Nephron progenitor cell (in vitro differentiated cells): ENCODE results near the gene STK11.
"Not testable (repeated sequence)": the region's sequence is repeated elsewhere in the genome, so short reads cannot be mapped to it uniquely, and the experiment has no call there.

ENCODE experiments used
- DNase-seq: peaks from one replicate; pipeline ENCODE4 v3.0.0; 2021
- H3K27ac Mint-ChIP-seq: 2 replicates; pipeline ENCODE4 v1.8.0; 2021; ENCODE audit warnings: mild to moderate bottlenecking, moderate library complexity, mixed read lengths
- H3K27me3 Mint-ChIP-seq: 2 replicates; pipeline ENCODE4 v1.8.0; 2021; ENCODE audit warnings: mild to moderate bottlenecking, low read depth, mixed read lengths; ENCODE audit not compliant: poor library complexity
- H3K36me3 Mint-ChIP-seq: 2 replicates; pipeline ENCODE4 v1.8.0; 2021; ENCODE audit warnings: low read depth, mixed read lengths
- H3K4me1 Mint-ChIP-seq: 2 replicates; pipeline ENCODE4 v1.8.0; 2021; ENCODE audit warnings: mixed read lengths
- H3K4me3 Mint-ChIP-seq: 2 replicates; pipeline ENCODE4 v1.8.0; 2021; ENCODE audit warnings: mild to moderate bottlenecking, moderate library complexity, mixed read lengths
- H3K9me3 Mint-ChIP-seq: 2 replicates; pipeline ENCODE4 v1.8.0; 2021; ENCODE audit warnings: mild to moderate bottlenecking, moderate library complexity, mixed read lengths
- CTCF ChIP-seq: fragments of 200-600 bp; sonication (generic); IDR thresholded peaks from 2 replicates; pipeline ENCODE4 v1.5.0; 2021; ENCODE audit warnings: antibody characterized with exemption

STK11 gene

DNA sequence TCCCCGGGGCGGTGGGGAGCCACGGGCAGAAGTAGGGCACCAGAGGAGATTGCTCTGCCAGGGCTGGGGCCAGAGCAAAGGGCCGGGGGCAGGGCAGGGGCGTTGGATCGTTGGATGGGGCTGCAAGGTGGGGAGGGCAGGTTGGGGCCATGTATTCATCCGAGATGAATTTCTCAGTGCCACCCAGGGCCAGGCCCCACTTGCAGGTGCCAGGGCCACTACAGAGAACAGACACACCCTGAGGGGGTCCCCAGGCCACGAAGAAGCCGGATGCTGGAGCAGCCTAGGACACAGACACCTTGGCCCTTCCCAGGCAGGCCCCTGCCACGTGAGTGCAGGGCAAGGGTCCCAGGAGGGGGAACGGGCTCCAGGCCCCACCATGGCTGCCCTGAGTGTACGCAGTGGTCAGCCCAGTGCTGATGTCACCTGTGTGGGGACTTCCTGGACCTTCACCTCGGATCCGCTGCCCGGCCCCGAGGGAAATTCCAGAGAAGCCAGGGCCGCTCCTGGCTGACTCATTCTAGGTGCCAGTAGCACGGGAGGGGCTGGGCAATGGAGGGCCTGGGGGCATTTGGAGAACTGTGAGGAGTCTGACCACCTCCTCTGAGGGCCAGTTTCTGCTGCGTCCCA, 21.9 kb upstream of the STK11 start:
- Mint-ChIP-seq H3K27me3 (peaks cover 6% of the 10 kb centered on the region), H3K36me3 (no peaks in the 10 kb centered on the region), H3K4me1 (peaks cover 18% of the 10 kb centered on the region), H3K4me3 (no peak overlapping the region), H3K9me3 (no peaks in the 10 kb centered on the region), H3K27ac (no peak overlapping the region)
- DNase-seq, result no peak
- no peak for TF ChIP-seq CTCF

DNA sequence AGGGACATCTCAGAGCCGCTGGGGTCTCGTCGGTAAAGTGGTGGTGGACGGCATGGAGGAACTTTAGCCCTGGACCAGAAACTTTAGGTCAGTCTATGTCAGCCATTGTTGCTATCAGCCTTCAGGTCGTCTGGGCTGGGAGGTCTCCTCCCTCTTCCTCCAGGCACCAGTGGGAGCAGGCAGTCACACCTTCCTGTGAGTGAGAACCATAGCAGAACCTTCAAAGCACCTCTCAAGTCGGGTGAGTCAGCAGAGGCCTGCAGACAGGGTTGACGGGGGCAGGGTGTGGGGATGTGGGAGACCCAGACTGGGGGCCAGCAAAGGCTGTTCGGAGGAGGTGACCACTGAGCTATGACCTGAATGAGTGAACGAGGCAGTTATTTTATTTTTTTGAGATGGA, 16.2 kb upstream of the STK11 start:
- DNase-seq, result no peak
- no peaks in the 10 kb centered on the region for H3K36me3 Mint-ChIP-seq
- peak overlapping the region; percentile 48 for H3K27ac Mint-ChIP-seq
- H3K4me3 Mint-ChIP-seq, result no peak overlapping the region
- H3K4me1 Mint-ChIP-seq, result peaks cover 18% of the 10 kb centered on the region
- TF ChIP-seq CTCF, result no peak
- no peaks in the 10 kb centered on the region for H3K9me3 Mint-ChIP-seq
- peaks cover 2% of the 10 kb centered on the region for H3K27me3 Mint-ChIP-seq

GRCh38 chr19:1199531-1199930, 6.0 kb upstream of the STK11 start:
- TF ChIP-seq CTCF, result no peak
- Mint-ChIP-seq H3K27ac (no peak overlapping the region), H3K27me3 (no peaks in the 10 kb centered on the region), H3K4me3 (no peak overlapping the region), H3K36me3 (no peaks in the 10 kb centered on the region), H3K4me1 (peaks cover 14% of the 10 kb centered on the region), H3K9me3 (no peaks in the 10 kb centered on the region)
- no peak for DNase-seq

DNA sequence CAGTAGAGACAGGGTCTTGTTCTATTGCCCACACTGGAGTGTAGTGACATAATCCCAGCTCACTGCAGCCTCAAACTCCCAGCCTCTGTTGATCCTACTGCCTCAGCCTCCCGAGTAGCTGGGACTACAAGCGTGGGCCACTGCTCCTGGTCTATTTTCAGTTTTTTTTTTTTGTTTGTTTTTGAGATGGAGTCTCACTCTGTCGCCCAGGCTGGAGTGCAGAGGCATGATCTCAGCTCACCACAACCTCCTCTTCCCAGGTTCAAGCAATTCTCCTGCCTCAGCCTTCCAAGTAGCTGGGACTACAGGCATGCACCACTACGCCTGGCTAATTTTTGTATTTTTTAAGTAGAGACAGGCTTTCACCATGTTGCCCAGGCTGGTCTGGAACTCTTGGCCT, 5.0 kb upstream of the STK11 start:
- H3K4me1 Mint-ChIP-seq, result peaks cover 15% of the 10 kb centered on the region
- H3K27ac Mint-ChIP-seq, H3K36me3 Mint-ChIP-seq, H3K27me3 Mint-ChIP-seq, H3K9me3 Mint-ChIP-seq, DNase-seq, H3K4me3 Mint-ChIP-seq: not testable (repeated sequence)

GRCh38 chr19:1206150-1206863, 729 bp downstream of the STK11 start:
- H3K36me3 Mint-ChIP-seq, result peaks cover 11% of the 10 kb centered on the region
- peak overlapping the region; percentile 69 for H3K27ac Mint-ChIP-seq
- H3K9me3 Mint-ChIP-seq, result no peaks in the 10 kb centered on the region
- H3K4me1 Mint-ChIP-seq, result peaks cover 51% of the 10 kb centered on the region
- DNase-seq, result no peak
- H3K4me3 Mint-ChIP-seq, result peak overlapping the region; percentile 93
- no peak for TF ChIP-seq CTCF
- peaks cover 6% of the 10 kb centered on the region for H3K27me3 Mint-ChIP-seq

GRCh38 chr19:1206864-1207450, 1.4 kb downstream of the STK11 start:
- H3K4me3 Mint-ChIP-seq, result peak overlapping the region; percentile 93
- no peaks in the 10 kb centered on the region for H3K9me3 Mint-ChIP-seq
- peaks cover 57% of the 10 kb centered on the region for H3K4me1 Mint-ChIP-seq
- H3K36me3 Mint-ChIP-seq, result peaks cover 15% of the 10 kb centered on the region
- peak overlapping the region; percentile 69 for H3K27ac Mint-ChIP-seq
- H3K27me3 Mint-ChIP-seq, result peaks cover 6% of the 10 kb centered on the region
- TF ChIP-seq CTCF, result no peak
- peak; percentile 46 for DNase-seq

DNA sequence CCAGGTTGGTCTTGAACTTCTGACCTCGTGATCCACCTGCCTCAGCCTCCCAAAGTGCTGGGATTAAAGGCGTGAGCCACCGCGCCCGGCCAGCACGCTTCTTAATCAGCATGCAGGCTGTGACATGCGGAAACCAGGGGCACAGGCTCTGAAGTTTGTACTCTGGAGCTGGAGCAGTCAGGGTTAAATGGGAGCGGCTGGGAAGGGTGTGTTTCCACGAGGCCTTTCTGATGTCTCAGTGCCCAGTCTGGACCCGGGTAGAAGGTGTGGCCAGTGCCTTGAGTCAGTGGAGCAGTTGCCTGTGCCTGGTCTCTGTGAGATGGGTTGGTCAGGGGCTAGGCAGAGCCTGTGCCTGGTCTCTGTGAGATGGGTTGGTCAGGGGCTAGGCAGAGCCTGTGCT, 3.3 kb downstream of the STK11 start:
- not testable (repeated sequence) for DNase-seq, H3K27ac Mint-ChIP-seq, H3K27me3 Mint-ChIP-seq, H3K4me3 Mint-ChIP-seq, H3K9me3 Mint-ChIP-seq
- peaks cover 22% of the 10 kb centered on the region for H3K36me3 Mint-ChIP-seq
- peaks cover 55% of the 10 kb centered on the region for H3K4me1 Mint-ChIP-seq
